HEK293 (cell line): ENCODE measurements around the gene LRP1B.

Source experiments
- ATF2 ChIP-seq: fragments of 450-650 bp; formaldehyde crosslinking; IDR thresholded peaks from 2 replicates; pipeline ENCODE4 v1.5.1; 2016; ENCODE audit warnings: missing biosample characterization, missing genetic modification characterization, low read depth
- CTCF ChIP-seq: fragments of 450-650 bp; formaldehyde crosslinking; IDR thresholded peaks from 2 replicates; pipeline ENCODE4 v1.5.1; 2016; ENCODE audit warnings: missing biosample characterization, missing genetic modification characterization
- MEIS1 ChIP-seq: sonication (generic); formaldehyde crosslinking; IDR thresholded peaks from 2 replicates; pipeline ENCODE4 v1.8.1; 2022; ENCODE audit warnings: missing genetic modification reagents, mild to moderate bottlenecking, borderline replicate concordance
- SP2 ChIP-seq: fragments of 450-650 bp; formaldehyde crosslinking; IDR thresholded peaks from 2 replicates; pipeline ENCODE4 v1.5.1; 2016; ENCODE audit warnings: missing biosample characterization, missing genetic modification characterization
- ZBTB21 ChIP-seq: fragments of 450-650 bp; formaldehyde crosslinking; IDR thresholded peaks from 2 replicates; pipeline ENCODE4 v1.5.1; 2017; ENCODE audit warnings: missing biosample characterization, missing genetic modification characterization
- ZBTB8A ChIP-seq: fragments of 450-650 bp; formaldehyde crosslinking; IDR thresholded peaks from 2 replicates; pipeline ENCODE4 v1.5.1; 2016; ENCODE audit warnings: missing biosample characterization, missing genetic modification characterization
- ZNF10 ChIP-seq: fragments of 450-650 bp; formaldehyde crosslinking; IDR thresholded peaks from 2 replicates; pipeline ENCODE4 v1.5.1; 2017; ENCODE audit warnings: missing biosample characterization, missing genetic modification characterization
- ZNF133 ChIP-seq: fragments of 450-650 bp; formaldehyde crosslinking; IDR thresholded peaks from 2 replicates; pipeline ENCODE4 v1.5.1; 2016; ENCODE audit warnings: missing biosample characterization, missing genetic modification characterization
- ZNF274 ChIP-seq, 2 experiments: fragments of 200-500 bp in 1 of 2; fragments of 450-650 bp in 1 of 2; sonication (Bioruptor generic) in 1 of 2; formaldehyde crosslinking in 1 of 2; IDR thresholded peaks; 2 replicates each; pipeline versions ENCODE4 v1.5.1 to v1.6.1; 2014 to 2016; ENCODE audit warnings: borderline replicate concordance in 1 of 2, inconsistent platforms in 1 of 2, low read length in 1 of 2, missing biosample characterization in 1 of 2, missing genetic modification characterization in 1 of 2
- ZNF311 ChIP-seq: fragments of 450-650 bp; formaldehyde crosslinking; IDR thresholded peaks from 2 replicates; pipeline ENCODE4 v1.5.1; 2017; ENCODE audit warnings: missing biosample characterization, missing genetic modification characterization, borderline replicate concordance
- ZNF341 ChIP-seq: fragments of 450-650 bp; formaldehyde crosslinking; IDR thresholded peaks from 2 replicates; pipeline ENCODE4; 2016; ENCODE audit warnings: low read depth, missing biosample characterization, missing genetic modification characterization
- ZNF350 ChIP-seq: fragments of 450-650 bp; formaldehyde crosslinking; IDR thresholded peaks from 2 replicates; pipeline ENCODE4 v1.5.0; 2017; ENCODE audit warnings: missing biosample characterization, mild to moderate bottlenecking, missing genetic modification characterization
- ZNF404 ChIP-seq: fragments of 450-650 bp; formaldehyde crosslinking; IDR thresholded peaks from 2 replicates; pipeline ENCODE4 v1.5.1; 2017; ENCODE audit warnings: missing biosample characterization, missing genetic modification characterization
- ZNF76 ChIP-seq: fragments of 450-650 bp; formaldehyde crosslinking; IDR thresholded peaks from 2 replicates; pipeline ENCODE4; 2016; ENCODE audit warnings: low read depth, missing biosample characterization, missing genetic modification characterization, borderline replicate concordance

GRCh38 chr2:140597836-140598235 lies 1533.0 kb downstream of the LRP1B start:
- TF ChIP-seq ZNF311: no peak
- no peak for TF ChIP-seq ZNF133 (tag by site-specific recombination)
- TF ChIP-seq ZBTB8A (tag by site-specific recombination): no peak
- no peak for TF ChIP-seq ZNF350 (tag by site-specific recombination)
- TF ChIP-seq CTCF (tag by site-specific recombination): no peak
- TF ChIP-seq ZNF404: no peak
- TF ChIP-seq SP2: no peak
- no peak for TF ChIP-seq ZNF274 (IDR thresholded peaks at IDR 0.05; ENCODE audit: low read length)
- no peak for TF ChIP-seq ZNF274 (tag by site-specific recombination; IDR thresholded peaks at IDR 0.05; ENCODE audit: borderline replicate concordance)
- TF ChIP-seq ZNF10 (tag by site-specific recombination): no peak
- no peak for TF ChIP-seq ZBTB21 (tag by site-specific recombination)
- TF ChIP-seq MEIS1: no peak
- TF ChIP-seq ZNF76 (tag by site-specific recombination): no peak
- TF ChIP-seq ZNF341 (tag by site-specific recombination): no peak
- TF ChIP-seq ATF2 (tag by site-specific recombination): no peak
